Measurements from ENCODE around the gene ZCCHC24.

DNA sequence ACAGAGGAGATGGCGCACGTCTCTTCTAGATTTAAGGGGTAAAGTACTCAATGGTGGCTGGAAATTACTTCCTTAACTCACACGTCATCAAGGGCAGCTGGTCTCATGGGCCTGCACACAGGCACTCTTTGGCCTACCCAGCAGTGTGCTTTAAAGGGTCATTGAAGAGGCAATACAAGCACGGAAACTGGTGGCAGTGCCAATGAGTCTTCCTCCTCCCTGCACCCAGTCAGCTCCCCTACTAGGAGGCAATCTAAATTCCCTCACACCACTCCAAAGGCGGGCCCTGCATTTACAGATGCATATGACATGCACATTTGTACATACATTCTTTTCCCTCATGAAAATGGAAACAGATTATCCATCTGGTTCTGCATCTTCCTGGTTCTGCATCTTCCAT lies 50.8 kb downstream of the ZCCHC24 start:
- TF ChIP-seq, protein P1, sequence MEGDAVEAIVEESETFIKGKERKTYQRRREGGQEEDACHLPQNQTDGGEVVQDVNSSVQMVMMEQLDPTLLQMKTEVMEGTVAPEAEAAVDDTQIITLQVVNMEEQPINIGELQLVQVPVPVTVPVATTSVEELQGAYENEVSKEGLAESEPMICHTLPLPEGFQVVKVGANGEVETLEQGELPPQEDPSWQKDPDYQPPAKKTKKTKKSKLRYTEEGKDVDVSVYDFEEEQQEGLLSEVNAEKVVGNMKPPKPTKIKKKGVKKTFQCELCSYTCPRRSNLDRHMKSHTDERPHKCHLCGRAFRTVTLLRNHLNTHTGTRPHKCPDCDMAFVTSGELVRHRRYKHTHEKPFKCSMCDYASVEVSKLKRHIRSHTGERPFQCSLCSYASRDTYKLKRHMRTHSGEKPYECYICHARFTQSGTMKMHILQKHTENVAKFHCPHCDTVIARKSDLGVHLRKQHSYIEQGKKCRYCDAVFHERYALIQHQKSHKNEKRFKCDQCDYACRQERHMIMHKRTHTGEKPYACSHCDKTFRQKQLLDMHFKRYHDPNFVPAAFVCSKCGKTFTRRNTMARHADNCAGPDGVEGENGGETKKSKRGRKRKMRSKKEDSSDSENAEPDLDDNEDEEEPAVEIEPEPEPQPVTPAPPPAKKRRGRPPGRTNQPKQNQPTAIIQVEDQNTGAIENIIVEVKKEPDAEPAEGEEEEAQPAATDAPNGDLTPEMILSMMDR (IDR thresholded peaks at IDR 0.05), result no peak
- TF ChIP-seq POLR2A (IDR thresholded peaks at IDR 0.05), result no peak
